HG02642 (cell line): Measurements from ENCODE around the gene BRCC3.
"Not testable (repeated sequence)": the region's sequence is repeated elsewhere in the genome, so short reads cannot be mapped to it uniquely, and the experiment has no call there.

Source experiments
- ATAC-seq: cut with Tn5 transposase; IDR thresholded peaks from one replicate; pipeline ENCODE4 v1.9.1; 2021; ENCODE audit warnings: mild to moderate bottlenecking; ENCODE audit not compliant: unreplicated experiment, poor library complexity

BRCC3 gene

DNA sequence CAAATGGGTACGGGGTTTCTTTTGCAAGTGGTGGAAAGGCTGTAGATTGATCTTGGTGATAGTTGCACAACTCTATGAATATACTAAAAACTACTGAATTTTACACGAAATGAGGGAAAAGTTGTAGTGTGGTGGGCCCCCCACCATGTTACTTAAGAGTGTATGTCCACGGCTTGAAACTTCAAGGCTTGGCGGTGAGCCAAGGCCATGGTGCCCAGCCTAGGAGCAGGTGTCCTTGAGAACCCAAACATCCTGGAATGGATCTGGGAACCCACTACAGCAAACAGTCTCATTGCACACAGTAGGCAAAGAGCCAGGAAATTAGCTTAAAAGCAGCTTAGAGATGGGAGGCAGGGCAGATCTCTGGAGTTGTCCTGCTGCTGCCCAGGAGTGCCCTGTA lies 62.9 kb downstream of the BRCC3 start:
- ATAC-seq, result no peak

DNA sequence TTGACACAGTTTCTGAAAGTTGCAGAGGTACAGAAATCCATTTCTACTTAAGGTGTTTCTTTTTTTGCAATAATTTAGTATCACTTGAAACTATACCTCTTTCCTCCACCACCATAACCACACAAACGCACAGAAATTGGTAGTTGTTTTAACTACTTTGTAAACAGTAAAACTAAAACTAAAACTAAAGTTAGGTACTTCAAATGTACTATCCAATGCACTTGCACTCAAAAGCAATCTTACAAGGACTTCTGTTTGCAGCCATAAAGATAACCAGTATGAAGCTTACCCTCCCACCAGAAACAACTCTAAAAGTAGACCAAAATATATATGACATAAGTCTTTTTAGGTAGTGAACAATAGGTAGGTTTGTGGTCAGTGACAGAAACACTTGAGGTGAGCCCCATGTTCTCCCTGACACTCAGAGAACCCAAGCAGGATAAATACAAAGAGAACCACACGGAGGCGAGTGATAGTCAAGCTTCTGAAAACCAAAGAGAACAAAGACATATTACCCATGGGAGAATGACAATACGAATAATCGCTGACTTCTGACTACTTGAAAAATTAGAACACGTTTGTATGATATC lies 72.7 kb downstream of the BRCC3 start:
- no peak for ATAC-seq

DNA sequence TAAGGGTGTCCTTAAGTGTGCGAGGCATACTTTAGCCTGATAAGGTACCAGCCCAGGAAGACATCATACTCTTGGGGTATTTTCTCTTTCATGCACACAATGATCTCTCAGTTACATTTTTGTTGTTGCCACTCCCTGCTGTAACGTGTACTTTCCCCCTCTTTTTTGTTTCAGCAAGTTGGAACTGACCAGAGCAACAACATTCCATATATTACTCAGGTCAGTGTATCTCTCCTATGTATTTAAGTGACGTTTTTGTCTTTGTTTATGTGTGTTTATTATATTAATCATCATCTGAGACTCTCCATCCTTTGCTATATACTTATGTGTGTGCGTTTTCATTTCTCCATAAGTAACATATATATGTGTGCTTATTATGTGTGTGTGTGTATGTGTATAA lies 73.6 kb downstream of the BRCC3 start:
- no peak for ATAC-seq

DNA sequence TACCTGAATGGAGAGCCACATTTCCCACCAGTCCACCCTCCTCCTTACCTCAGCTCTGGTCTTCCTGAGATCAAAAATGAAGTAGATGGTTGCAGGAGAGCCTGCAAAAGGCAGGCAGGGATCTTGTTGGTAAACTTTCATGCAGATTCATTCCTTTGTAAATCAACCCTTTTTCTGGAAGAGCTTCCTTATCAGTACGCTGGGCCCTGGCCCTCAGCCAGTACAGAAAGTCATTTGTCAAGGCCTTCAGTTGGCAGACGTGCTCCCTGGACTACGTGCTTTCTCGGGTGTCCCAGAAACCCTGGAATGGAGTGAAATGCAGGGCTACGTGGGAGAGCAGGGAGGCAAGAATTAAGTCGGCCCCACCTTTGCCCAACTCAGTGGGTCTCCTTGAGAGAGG lies 76.3 kb downstream of the BRCC3 start:
- ATAC-seq, result not testable (repeated sequence)

DNA sequence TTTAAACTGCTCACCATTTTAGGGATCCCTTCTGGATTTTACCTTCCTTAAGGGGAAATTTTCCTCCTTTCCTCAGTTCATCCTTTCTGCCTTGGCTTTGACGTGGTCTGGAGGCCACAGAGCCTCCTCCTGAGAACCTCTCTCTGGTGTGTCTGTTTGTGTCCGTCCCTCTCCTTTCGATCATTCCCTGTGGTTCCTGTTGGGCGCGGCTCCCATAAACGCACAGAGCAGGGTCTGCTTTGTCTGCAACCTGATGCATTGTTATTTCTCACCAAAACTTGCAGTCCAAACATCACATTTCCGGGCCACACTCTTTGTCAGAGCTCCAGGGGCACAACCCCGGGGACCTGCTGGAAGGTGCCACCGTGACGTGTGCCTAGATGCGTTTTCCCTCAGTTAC lies 76.9 kb downstream of the BRCC3 start:
- not testable (repeated sequence) for ATAC-seq

DNA sequence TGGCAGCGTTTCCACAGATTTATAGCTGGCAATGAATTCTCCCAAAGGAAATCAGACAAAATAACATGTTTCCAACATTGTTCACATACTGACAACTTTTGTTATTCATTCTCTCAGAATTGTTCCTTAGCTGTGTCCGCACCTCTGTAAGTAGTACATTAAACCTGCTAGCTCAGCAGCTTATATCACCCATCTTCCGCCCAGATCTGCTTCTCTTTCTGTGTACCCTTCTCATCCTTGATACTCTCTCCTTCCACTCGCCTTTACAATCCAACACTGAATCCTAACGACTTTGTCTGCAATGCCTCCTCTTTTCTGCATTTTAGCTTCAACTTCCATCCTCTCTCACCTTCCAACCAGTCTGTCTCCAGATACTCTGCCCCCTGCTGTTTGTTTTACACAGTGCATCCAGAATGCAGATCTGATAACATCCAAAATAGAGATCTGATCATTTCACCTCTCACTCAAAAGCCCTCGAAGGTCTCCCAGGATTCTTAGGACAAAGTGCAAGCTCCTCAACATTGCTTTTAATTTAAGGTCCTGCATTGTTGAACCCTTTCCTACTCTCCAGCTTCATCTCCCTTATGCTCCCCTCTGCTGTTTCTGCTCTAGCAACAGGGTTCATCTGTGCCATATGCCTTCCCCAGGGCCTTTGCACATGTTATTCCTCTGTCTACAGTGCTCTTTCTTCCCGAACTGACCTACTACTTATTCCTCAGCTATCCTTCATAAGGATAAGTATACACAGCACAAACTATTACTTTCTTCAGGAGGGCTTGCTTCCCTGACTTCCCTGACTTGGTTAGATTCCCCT lies 77.6 kb downstream of the BRCC3 start:
- no peak for ATAC-seq

DNA sequence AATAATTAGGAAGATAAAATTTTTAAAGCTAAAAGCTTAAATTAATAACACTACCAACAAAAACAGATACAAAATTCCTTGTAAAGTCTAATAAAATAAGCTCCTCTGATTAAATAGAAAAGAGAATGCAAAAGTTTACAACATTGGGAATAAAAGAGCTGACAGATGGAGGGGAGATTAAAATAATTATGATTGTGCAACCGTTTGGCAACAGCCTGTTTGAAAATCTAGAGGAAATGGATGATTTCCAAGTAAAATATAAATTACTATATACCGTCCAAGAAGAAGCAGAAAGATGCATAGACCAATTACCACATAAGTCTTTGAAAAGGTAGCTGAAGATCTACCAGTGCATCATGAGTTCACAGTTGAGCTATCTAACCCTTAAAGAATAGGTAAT lies 98.6 kb downstream of the BRCC3 start:
- no peak for ATAC-seq
